T1000 (cell line): ENCODE data around the gene MAGI1.

Experiments
- DNase-seq: peaks from one replicate; lab custom pipeline; 2025; ENCODE audit warnings: mixed read lengths; lab: John Stamatoyannopoulos, UW

The MAGI1 gene

DNA sequence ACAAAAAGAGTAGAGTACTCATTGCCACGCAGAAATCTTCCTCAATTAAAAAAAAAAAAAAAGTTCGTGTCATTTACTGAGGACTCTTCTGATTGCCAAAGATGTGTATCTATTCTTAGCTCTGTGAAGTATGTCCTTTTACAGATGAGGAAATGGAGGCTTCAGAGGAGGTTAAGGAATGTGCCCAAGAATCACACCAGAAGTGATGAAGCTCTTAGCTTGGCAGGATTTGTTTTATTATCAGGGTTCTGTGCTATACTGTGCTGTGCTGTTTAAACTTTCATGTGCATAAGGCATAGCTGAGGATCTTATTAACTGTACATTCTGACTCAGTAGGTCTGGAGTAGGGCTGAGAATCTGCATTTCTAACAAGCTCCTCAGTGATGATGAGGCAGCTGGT is 685.8 kb downstream of the MAGI1 start:
- DNase-seq = no peak

DNA sequence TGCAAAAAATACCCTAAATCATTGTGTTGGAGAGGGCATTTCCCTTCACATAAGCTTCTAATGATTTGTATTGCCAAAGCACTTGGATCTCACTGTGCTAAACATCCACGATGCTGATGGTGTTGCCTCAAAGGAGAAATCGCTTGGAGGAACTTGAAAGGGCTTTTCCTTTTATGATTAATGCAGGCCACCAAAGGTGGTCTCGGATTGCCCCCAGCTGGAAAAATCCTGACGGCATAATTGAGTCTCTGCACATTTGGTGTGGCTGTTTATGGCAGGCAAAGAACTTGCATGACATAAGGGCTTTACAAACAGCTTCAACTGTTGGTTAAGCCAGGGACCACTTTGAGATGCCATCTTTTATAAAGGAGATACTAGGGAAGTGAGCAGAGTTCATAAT is 687.0 kb downstream of the MAGI1 start:
- DNase-seq = no peak

DNA sequence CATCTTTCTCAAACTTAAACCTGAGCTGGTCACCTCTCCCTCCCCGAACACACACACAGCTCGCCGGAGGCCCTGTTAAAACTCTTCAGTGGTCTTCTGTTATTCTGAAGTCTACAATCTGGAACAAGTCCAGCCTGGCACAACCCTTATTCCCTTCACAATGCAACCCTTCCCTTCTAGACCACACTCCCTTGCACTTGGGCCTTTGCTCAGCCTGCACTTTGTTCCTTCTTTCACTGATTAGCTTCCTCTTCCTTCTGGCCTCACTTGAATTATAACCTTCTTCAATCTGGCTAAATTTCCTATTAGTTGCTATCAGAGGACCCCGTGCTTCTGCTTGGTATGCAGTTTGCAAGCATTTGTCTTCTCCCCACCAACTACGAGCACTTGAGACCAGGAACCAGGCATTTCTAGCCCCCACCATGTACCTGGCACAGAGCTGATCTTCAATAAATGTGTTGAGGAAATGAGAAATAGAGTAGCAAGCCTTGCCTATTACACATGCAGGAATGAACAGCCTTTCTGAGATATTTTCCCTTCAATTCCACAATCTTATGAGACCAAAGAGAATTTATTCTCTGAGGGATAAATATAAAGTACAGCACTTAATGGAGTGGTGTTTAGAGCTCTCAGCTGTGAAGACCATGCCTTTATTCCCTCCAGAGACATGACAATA is 687.8 kb downstream of the MAGI1 start:
- DNase-seq = no peak

DNA sequence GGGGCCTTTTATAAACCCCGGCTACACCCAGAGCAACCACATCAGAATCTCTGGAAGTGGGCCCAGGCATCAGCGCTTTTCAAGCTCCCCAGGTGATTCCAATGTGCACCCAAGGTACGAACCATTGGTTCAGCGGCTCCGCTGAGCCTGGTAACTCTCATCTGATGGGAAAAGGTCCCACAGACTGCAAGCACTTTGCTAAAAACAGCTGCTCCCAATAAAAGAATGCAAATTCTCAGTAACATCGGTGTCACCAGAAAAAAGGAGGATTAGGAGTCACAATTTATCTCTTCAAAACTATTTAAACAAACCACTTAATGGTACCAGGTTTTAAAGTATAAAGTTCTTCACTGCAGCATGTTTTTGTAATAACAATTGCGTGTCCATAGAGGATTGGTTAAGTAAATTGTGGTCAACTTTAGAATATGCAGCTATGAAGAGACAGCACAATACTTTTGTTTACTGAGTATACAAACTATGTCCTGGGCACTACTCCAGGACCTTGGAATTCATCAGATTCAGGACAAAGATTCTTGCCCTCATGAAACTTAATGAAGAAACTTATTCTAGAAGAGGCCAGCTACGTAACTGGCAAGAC is 690.2 kb downstream of the MAGI1 start:
- DNase-seq = no peak

DNA sequence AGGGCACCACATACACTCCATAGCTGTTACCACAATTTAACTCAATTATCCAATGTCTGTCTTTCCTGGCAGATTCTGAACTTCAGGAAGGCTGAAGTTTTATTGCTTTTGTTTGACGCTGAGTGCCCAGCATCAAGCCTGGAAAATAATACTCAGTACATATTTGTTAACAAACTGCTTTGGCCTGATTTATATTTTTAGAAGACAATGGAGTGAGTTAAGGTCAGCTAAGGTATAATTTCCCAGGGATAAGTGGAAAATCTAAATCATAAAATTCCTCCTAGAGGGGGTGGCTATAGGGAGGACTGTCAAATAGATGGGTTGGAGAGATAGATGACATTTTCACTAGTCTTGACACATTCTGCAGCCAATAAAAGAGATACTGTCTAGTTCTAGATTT is 691.6 kb downstream of the MAGI1 start:
- no peak for DNase-seq

DNA sequence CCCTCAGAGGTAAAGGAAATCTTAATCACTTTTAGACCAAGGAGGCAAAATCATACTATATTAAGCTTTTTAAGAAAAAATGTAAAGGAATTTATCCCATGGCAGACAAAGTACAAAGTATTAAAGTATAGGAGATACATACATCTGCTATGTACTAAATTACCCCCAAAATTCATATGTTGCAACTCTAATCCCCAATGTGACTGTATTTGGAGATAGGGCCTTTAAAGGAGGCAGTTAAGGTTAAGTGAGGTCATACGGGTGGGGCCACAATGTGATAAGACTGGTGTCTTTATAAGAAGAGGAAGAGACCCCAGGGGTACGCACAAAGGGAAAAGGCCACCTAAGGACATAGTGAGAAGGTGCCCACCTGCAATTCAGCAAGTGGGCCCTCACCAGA is 693.9 kb downstream of the MAGI1 start:
- DNase-seq = no peak

DNA sequence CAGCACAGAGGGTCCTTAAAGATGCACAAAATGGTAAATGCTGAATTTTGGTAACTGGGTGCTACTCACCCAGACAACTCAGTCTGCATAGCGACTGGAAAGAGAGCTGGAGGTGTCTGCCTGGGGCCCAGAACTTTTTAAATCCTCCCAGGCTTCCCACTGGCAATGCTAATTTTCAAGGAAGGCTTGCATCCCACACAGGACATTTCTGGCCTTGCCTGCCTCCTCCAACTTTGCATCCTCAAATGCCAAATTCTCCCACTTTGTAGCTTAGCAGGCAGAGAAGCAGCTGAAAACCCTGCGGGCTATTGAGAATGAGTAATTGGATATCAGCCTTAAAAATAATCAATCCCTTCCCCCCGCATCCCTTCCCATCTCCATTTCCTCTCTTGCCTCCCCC is 694.3 kb downstream of the MAGI1 start:
- DNase-seq = no peak

DNA sequence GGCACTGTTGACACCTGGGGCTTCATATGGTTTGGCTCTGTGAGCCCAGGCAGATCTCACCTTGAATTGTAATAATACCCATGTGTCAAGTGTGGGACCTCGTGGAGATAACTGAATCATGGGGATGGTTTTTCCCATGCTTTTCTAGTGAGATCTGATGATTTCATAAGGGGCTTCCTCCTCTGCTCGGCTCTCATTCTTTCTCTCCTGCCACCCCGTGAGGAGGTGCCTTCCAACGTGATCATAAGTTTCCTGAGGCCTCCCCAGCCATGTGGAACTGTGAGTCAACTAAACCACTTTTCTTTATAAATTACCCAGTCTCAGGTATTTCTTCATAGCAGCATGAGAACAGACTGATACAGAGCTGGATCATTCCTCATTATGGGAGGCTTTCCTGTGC is 695.0 kb downstream of the MAGI1 start:
- DNase-seq = no peak

DNA sequence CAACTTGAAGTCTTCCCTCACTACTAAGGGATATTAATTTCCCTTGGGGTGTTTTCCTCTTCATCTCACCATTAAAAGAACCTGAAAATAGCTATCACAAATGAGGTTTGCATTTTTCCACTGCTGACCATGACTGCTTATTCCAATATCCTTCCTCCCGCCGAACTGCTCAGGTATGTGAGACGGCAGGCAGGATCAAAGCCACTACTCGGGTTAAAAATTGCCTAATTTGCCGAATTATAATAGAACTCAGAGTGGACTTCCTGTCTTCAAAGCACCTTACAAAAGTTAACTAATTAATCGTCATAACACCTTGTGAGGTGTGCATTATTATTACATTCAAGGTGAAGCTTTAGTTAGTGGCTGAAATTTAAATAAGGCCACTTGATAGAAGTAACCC is 695.7 kb downstream of the MAGI1 start:
- DNase-seq = no peak

DNA sequence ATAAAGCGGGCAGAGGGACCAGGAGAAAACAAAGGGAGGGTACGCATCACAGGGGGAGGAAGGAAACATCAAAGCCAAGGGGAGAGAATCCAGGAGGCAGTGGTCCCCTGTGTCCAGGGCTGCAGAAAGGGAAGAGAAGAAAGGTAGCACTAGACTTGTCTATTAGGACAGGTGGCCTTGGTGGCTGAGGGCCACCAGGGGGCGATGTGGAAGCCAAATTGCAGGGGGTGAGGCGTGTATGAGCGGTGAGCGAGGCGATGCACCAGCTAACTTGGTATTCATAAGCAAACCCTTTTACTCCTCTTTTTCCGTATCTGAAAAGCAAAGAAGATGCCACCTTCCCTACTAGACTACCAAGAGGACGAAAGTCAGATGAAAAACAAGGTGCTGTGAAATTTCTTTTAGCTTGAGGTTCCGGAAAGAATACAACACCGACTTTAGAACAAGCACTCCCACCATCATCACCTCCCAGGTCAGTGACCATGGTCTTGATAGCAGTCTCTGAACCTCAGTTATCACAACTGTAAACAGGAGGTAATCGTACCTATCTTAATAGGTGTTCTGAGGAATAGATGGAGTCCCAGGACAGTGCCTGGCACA is 696.5 kb downstream of the MAGI1 start:
- no peak for DNase-seq

DNA sequence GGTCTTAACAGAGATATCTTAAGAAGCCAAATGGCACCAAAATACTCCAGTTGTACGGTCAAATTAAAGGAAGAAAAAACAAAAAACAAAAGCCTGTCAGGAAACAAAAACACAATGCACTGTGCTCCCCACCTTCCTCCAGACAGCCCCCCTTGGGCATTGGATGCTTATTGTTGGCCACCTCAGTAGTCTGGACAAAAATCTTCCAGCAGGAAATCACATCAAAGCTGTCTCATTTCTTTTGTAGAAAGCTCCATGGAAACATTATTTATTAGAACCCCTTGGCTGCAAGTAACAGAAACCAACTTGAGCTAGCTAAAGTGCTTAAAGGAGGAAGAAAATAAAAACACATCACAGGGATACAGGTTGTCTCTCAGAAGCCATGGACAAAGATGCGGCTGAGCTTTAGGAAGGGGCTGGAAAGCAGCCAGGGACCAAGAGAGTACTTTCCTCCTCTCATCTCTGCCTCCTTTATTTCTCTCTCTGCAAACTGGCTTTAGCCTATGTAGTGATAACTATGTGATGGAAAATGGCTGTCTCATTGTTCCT is 699.5 kb downstream of the MAGI1 start:
- no peak for DNase-seq

DNA sequence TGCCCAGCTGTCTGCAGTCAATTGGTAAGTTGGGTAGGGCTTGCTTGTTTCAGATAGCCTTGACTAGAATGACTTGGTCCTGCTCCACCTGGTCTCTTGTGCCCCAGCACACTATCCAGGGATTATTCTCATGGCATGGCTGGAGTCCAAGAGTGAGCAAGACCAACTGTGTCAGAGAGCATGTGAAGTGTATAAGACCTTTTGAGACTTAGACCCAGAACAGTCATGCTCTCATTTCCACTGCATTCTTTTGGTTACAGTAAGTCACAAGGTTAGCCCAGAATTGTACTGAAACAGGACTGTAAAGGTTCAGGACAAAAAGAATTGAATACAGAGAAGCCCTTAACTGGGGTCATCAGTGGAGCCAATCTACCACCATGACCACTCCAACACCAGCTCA is 700.1 kb downstream of the MAGI1 start:
- DNase-seq = no peak

DNA sequence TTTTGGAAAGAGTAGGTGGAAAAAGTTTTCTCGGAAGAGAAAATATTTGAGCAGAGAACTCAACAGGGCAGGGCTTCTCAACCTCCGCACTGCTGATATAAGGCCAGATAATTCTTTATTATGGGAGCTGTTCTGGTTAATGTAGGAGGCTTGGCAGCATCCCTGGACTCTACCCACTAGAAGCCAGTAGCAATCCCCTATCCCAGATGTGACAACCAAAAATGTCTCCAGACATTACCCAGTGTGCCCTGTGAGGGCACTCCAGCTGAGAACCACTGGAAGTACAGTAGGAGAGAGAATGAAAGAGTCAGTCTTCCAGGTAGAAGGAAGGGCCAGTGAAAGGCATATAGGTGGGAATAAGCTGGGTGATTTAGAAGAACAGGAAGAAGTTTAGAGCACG is 703.1 kb downstream of the MAGI1 start:
- no peak for DNase-seq

DNA sequence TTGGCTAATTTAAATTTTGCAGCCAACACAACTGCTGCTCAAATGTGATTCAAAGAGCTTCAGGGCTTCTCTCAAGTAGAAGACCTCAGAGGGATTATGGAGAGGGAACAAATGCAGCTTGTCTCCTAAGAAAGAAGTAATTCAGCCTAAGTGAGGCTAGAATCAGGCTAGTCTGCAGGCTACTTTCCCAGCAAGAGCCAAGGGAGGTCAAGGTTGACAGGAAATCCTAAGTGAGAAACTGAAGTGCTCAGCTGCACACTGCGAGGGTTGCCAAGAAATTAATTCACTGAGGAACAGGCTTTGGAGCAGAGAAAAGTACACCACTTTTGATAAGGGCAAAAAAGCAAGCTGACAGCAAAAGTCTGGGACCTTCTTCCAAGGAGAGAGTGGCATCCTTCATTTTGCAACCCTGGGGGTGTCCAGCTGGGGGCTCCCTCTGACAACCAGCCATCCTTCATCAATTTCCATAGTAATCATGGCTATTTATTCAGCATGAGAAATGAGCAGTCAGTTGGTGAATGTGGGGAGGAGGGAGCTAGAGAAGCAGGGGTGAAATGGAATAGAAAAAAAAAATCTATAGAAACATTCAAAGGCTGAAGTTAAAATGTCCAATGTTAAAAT is 704.6 kb downstream of the MAGI1 start:
- no peak for DNase-seq

DNA sequence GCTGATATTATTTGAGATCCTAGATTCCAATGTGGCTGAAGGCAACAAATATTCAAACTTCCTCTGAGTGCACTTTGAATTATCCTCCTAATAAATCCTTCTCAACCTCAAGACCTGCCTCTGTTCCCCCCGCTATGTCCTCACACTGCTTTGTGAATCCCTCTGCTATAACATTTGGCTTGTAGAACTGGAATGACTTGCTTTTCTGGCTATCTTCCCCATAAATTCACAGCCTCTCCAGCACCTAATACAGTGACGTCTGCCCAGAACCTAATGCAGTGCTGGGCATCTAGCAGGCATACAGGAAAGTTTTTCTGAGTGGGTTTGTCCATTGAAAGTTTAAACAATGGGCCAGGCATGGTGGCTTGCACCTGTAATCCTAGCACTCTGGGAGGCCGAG is 707.0 kb downstream of the MAGI1 start:
- DNase-seq = no peak

DNA sequence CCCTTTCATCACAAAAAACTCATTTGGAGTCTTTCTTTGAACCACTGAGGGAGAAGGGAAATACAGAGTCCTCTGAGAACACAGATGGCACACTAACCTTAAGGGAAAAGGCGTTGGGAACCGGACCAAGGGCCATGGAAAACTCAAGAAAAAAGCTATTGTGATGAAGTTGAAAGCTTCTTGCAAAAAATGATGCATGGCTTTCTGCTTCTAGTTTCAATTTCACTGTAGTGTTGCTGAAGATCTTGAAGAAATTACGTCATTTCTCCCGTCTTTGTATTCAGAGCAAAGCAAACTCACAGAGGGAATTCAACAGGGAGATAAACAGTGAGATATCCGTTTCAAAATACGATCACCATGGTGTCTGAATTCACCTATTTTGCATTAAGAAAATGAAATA is 708.6 kb downstream of the MAGI1 start:
- DNase-seq = no peak

DNA sequence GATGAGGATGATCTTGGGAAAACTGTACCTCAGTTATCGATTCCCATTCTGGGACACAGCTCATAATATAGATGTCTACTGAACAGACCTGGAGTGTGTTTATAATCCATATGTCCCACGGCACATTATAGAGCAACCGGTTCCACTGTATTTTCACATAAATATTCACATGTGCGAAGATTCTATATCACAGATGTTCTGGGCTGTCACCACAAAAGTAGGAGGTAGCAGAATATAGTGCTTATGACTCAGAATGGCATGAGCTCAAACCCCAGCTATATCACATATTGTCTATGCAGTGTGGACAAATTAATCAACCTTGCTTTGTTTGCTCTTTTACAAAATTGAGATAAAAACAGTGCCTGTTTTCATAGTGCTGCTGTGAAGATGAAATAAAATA is 710.6 kb downstream of the MAGI1 start:
- no peak for DNase-seq

DNA sequence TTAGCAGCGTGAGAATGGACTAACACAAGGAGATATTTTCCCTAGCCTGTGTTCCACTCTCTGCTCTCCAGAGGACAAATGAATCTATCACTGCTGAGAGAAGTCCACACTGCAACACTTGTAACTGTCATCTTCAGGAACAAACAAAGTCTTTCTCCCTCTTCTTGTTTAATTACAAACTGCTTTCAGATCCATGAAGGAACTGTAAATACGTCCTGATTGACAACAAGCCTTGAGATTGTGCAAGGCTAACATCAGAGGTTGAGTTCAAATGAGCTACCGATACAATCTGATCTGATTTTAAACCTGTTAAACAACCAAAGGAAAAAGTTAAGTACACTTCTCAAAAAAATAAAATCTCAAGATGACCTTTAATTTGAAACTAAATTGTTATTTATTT is 712.1 kb downstream of the MAGI1 start:
- no peak for DNase-seq

DNA sequence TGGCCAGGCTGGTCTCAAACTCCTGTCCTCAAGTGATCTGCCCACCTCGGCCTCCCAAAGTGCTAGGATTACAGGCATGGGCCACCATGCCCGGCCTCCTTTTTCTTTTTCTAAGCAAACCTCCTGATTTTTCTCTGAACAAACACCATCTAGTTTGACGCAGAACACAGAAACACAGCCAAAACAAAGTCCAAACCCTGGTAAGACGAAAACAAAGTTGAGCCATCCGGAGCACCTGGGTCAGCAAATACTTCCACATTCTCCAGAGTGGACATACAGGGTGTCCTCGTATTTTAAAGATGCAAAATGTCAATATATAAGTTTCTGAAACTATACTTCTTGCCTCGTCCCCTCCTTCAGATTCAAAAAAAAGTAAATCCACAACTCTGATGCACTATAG is 715.8 kb downstream of the MAGI1 start:
- no peak for DNase-seq

DNA sequence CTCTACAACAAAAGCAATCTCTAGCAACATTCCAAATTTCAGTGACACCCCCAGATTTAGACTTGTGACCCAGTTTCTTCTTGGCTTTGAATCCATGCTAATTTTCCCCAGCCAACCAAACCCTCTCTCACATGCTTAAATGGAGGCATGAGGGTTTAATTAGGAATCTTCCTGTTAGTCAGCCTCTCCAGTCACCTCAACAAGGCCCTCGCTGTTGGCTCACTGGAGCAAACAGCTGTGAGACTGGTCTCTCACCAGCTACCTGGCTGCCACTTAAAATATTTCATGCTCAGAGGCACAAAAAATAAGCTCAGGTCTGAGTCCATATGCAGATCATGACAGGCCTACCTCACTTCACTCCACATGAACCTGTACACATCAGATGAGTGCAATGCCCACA is 720.5 kb downstream of the MAGI1 start:
- no peak for DNase-seq

DNA sequence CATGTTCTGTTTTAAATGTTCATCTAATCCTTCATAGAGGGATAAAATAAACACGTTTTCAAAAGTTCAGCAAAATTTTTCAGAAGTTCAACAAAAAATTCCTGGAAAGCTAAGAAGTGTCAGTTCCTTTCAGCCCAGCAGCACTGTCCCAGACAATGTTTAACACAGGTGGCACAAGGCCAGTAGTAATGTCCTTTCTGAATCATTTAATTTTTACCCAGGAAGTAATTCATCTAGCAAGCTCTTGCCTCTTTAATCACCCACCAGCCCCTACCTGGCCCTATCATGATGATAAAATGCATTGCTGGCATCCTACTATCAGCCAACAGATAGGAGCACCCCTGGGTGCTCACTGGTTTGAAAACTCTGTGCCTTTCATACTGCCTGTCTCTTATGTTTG is 723.8 kb downstream of the MAGI1 start:
- no peak for DNase-seq

DNA sequence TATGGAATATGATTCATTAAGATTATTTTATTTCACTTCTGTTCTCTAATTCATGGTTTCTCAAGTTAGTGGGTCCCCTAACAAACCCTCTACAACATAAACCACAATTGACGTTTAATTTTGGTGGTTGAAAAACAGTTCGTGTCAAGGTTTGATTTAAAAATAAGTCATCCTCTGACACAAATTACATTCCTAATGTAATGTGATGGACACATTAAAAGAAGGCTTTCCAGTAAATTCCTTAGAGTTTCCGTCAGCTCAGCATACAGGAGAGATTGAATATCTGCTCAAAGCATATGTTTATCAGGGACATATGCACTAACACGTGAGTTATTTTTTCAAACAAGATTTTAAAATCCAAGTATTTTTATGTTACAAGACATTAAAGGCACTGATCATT is 724.4 kb downstream of the MAGI1 start:
- no peak for DNase-seq

DNA sequence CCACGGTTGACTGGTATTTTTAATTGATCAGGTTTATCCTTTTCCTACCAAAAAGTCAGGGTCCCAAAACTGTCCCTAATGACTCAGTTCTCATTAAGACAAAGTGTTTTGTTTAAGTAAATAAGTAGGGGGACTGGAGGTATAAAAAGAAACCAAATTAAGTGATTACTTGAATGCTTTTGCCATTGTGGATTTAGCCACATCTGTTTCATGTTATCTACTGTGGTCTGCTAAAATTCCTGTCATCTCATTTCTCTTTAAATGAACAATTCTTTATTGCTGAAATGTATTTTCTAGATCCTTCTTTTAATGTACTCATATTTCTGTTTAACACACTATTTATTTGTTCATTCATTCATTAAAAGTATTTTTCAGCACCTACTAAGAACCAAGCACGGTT is 725.1 kb downstream of the MAGI1 start:
- DNase-seq = no peak
